Mesenchymal stem cell (in vitro differentiated cells and primary cell): ENCODE results near the gene GCNA.

Experiments
- DNase-seq: peaks from one replicate; pipeline ENCODE4 v3.0.0-alpha.2; 2013
- H2AFZ ChIP-seq: one replicate; pipeline ENCODE4 v1.6.1; 2013; ENCODE audit warnings: low read depth, mild to moderate bottlenecking, control low read depth, inconsistent platforms, low read length, moderate library complexity
- H2AK5ac ChIP-seq: 2 replicates; pipeline ENCODE4 v1.6.1; 2013; ENCODE audit warnings: low read length, moderate library complexity, mild to moderate bottlenecking, inconsistent platforms; ENCODE audit not compliant: severe bottlenecking
- H2BK120ac ChIP-seq: one replicate; pipeline ENCODE4 v1.6.1; 2013; ENCODE audit warnings: low read depth, mild to moderate bottlenecking, inconsistent platforms, low read length, moderate library complexity
- H2BK12ac ChIP-seq, 2 experiments: one replicate each; pipeline ENCODE4 v1.6.1; 2013; ENCODE audit warnings: inconsistent platforms in 2 of 2, low read length in 2 of 2, mild to moderate bottlenecking in 2 of 2, moderate library complexity in 2 of 2, control low read depth in 1 of 2
- H2BK15ac ChIP-seq: one replicate; pipeline ENCODE4 v1.6.1; 2013; ENCODE audit warnings: mild to moderate bottlenecking, low read depth, inconsistent platforms; ENCODE audit not compliant: poor library complexity, severe bottlenecking
- H2BK5ac ChIP-seq: 2 replicates; pipeline ENCODE4 v1.6.1; 2013; ENCODE audit warnings: low read depth, mild to moderate bottlenecking, low read length, control low read depth, inconsistent platforms; ENCODE audit not compliant: poor library complexity, severe bottlenecking
- H3K14ac ChIP-seq, 2 experiments: one replicate each; pipeline ENCODE4 v1.6.1; 2013; ENCODE audit warnings: inconsistent platforms in 2 of 2, low read length in 2 of 2, control low read depth in 1 of 2, mild to moderate bottlenecking in 1 of 2, moderate library complexity in 1 of 2
- H3K18ac ChIP-seq, 2 experiments: one replicate each; pipeline ENCODE4 v1.6.1; 2013; ENCODE audit warnings: inconsistent platforms in 2 of 2, low read length in 2 of 2, control low read depth in 1 of 2, low read depth in 1 of 2, mild to moderate bottlenecking in 1 of 2
- H3K23ac ChIP-seq, 2 experiments: one replicate each; pipeline ENCODE4 v1.6.1; 2013; ENCODE audit warnings: inconsistent platforms in 2 of 2, low read length in 2 of 2, mild to moderate bottlenecking in 2 of 2, moderate library complexity in 2 of 2, control low read depth in 1 of 2
- H3K27ac ChIP-seq: 2 replicates; pipeline ENCODE4 v1.5.1; 2013; ENCODE audit warnings: mild to moderate bottlenecking, moderate library complexity, low read length, control low read depth, inconsistent platforms; ENCODE audit not compliant: poor library complexity, severe bottlenecking
- H3K27me3 ChIP-seq, 2 experiments: 2 replicates each; pipeline versions ENCODE4 v1.6.1 to v1.7.0; 2013; ENCODE audit warnings: low read length in 2 of 2, mild to moderate bottlenecking in 2 of 2, moderate library complexity in 2 of 2, control low read depth in 1 of 2, inconsistent platforms in 1 of 2; ENCODE audit not compliant: control insufficient read depth in 1 of 2, insufficient read depth in 1 of 2
- H3K36me3 ChIP-seq, 2 experiments: 2 replicates each; pipeline versions ENCODE4 v1.6.1 to v1.7.0; 2013; ENCODE audit warnings: low read length in 2 of 2, control low read depth in 1 of 2, inconsistent platforms in 1 of 2, low read depth in 1 of 2, mild to moderate bottlenecking in 1 of 2; ENCODE audit not compliant: insufficient read depth in 2 of 2, control insufficient read depth in 1 of 2
- H3K4ac ChIP-seq, 2 experiments: one replicate each; pipeline ENCODE4 v1.6.1; 2013; ENCODE audit warnings: inconsistent platforms in 2 of 2, low read length in 2 of 2, mild to moderate bottlenecking in 2 of 2, moderate library complexity in 2 of 2, control low read depth in 1 of 2, low read depth in 1 of 2
- H3K4me1 ChIP-seq: 2 replicates; pipeline ENCODE4 v1.6.1; 2013; ENCODE audit warnings: low read depth, low read length, control low read depth; ENCODE audit not compliant: control insufficient read depth, insufficient read depth
- H3K4me2 ChIP-seq: 2 replicates; pipeline ENCODE4 v1.6.1; 2013; ENCODE audit warnings: low read length, mild to moderate bottlenecking, inconsistent platforms; ENCODE audit not compliant: poor library complexity, severe bottlenecking
- H3K4me3 ChIP-seq, 2 experiments: 2 replicates each; pipeline versions ENCODE4 v1.5.1 to v1.7.0; 2013; ENCODE audit warnings: low read length in 2 of 2, mild to moderate bottlenecking in 2 of 2, control low read depth in 1 of 2, low read depth in 1 of 2; ENCODE audit not compliant: insufficient read depth in 1 of 2
- H3K79me1 ChIP-seq: replicated peaks from 2 replicates; pipeline ENCODE4 v1.6.1; 2013; ENCODE audit warnings: mild to moderate bottlenecking, control low read depth, low read length, inconsistent platforms; ENCODE audit not compliant: poor library complexity, severe bottlenecking
- H3K9ac ChIP-seq: 2 replicates; pipeline ENCODE4 v1.7.0; 2013; ENCODE audit warnings: mild to moderate bottlenecking, low read length, moderate library complexity
- H3K9me3 ChIP-seq: 2 replicates; pipeline ENCODE4 v1.7.0; 2013; ENCODE audit warnings: mild to moderate bottlenecking, low read length; ENCODE audit not compliant: control insufficient read depth
- H4K8ac ChIP-seq: one replicate; pipeline ENCODE4 v1.6.1; 2013; ENCODE audit warnings: inconsistent platforms, mild to moderate bottlenecking, low read length, moderate library complexity
- H4K91ac ChIP-seq: one replicate; pipeline ENCODE4 v1.6.1; 2013; ENCODE audit warnings: mild to moderate bottlenecking, low read length, inconsistent platforms
- WGBS: methylation state at CpG from one replicate; pipeline ENCODE4 v1.1.7; 2013; ENCODE audit warnings: mixed read lengths; 5-methylcytosine and 5-hydroxymethylcytosine counted together

Gene GCNA

DNA sequence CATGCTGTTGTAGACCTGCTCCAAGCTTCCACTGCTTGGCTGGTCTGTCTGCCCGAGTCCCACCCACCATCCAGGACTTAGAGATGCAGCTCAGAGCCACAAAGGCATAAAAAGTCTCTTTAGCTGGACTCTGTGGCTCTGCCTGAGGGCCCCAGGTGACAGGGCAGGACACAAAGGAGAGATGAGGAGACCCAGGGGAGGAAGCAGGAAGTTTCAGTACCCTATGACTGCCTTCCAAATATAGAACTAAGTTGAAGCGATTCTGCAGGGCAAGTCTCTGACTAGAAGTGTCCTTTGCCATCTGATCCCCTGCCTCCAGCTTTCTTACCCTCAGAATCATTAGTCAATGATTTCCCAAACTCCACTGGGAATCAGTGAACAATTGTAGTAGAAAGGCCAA is 51.2 kb downstream of the GCNA start:
- Histone ChIP-seq H3K14ac (no peak overlapping the region), H3K79me1 (no peaks in the 10 kb centered on the region), H3K4ac (no peak overlapping the region), H3K27ac (peak overlapping the region; percentile 45), H4K91ac (no peak overlapping the region), H3K18ac (no peak overlapping the region), H3K4me1 (peaks cover 3% of the 10 kb centered on the region), H3K36me3 (peaks cover 0 to 3% of the 10 kb centered on the region in 2 experiments), H4K8ac (no peak overlapping the region), H3K27me3 (peaks cover 0 to 5% of the 10 kb centered on the region in 2 experiments), H2BK120ac (no peak overlapping the region), H2BK15ac (no peak overlapping the region), H2AFZ (no peak overlapping the region), H2AK5ac (no peak overlapping the region), H3K9me3 (no peaks in the 10 kb centered on the region), H2BK12ac (no peak overlapping the region), H3K4me3 (no peak overlapping the region), H3K4me2 (no peak overlapping the region), H3K9ac (no peak overlapping the region), H3K23ac (no peak overlapping the region), H2BK5ac (no peak overlapping the region)
- no CpG with 5 or more reads among the region's 2 CpGs for WGBS
- DNase-seq = no peak

GRCh38 chrX:71632923-71633657 is 54.9 kb downstream of the GCNA start:
- H3K27me3 ChIP-seq = peaks cover 0 to 2% of the 10 kb centered on the region in 2 experiments
- no peak overlapping the region for H2BK12ac ChIP-seq
- no peak overlapping the region for H3K4me2 ChIP-seq
- H3K9me3 ChIP-seq = no peaks in the 10 kb centered on the region
- no peak overlapping the region for H3K4me3 ChIP-seq
- H4K91ac ChIP-seq = no peak overlapping the region
- no peak for DNase-seq
- H2BK120ac ChIP-seq = no peak overlapping the region
- H4K8ac ChIP-seq = no peak overlapping the region
- H2BK15ac ChIP-seq = no peak overlapping the region
- no peak overlapping the region for H2AK5ac ChIP-seq
- H2AFZ ChIP-seq = no peak overlapping the region
- no peak overlapping the region for H2BK5ac ChIP-seq
- H3K4ac ChIP-seq = no peak overlapping the region
- no peak overlapping the region for H3K23ac ChIP-seq
- H3K14ac ChIP-seq = no peak overlapping the region
- H3K79me1 ChIP-seq = no peaks in the 10 kb centered on the region
- peaks cover 3% of the 10 kb centered on the region for H3K4me1 ChIP-seq
- no peak overlapping the region for H3K27ac ChIP-seq
- no peaks in the 10 kb centered on the region for H3K36me3 ChIP-seq
- 89% methylated on average over 9 of the region's 10 CpGs for WGBS
- no peak overlapping the region for H3K9ac ChIP-seq
- no peak overlapping the region for H3K18ac ChIP-seq

GRCh38 chrX:71634366-71634765 is 56.1 kb downstream of the GCNA start:
- 93% methylated on average over 3 of the region's 6 CpGs for WGBS
- peaks cover 0 to 6% of the 10 kb centered on the region in 2 experiments for H3K27me3 ChIP-seq

DNA sequence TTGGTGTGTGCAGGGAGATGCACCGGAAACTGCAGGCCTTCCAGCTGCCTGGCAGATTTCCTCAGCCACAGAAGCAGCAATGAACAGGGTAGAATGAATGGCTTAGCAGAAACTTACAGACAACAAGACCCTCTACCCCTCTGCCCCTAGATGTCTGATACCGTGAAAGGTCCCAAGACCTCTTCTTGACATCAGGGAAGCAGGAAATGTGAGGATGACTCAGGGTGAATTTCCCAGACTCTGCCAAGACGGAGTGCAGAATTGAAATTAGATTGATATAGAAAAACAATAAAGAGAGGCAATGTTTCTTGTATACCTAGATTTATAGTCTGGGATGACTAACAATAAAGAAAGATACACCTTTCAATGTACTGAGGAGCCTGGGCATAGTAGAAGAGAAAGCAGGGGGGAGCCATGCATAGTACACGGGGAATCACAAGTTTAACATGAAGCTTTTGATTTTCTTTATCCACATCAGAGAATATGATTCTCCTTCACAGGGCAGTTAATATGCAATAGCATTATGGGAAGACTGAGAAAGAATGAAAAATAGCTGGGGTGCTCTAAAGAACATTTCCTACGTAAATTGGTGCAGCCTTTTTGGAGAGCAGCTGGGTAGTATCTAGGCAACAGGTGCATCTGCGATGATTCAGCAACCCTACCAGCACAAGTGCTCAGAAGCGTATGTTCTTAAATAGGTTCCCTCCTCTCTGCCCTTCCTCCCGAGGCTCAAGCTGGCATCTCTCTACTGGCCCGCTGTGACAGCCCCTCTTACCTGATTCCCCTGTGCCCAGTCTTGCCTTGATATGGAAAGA is 58.4 kb downstream of the GCNA start:
- H2BK5ac ChIP-seq = no peak overlapping the region

More at GRCh38 chrX:71634366-71634765, 56.1 kb downstream of the GCNA start:
- Histone ChIP-seq H3K9me3 (no peaks in the 10 kb centered on the region), H2BK12ac (no peak overlapping the region), H2BK5ac (no peak overlapping the region), H3K4ac (no peak overlapping the region), H3K4me1 (peaks cover under 1% of the 10 kb centered on the region), H3K27ac (no peak overlapping the region), H2AFZ (no peak overlapping the region), H4K91ac (no peak overlapping the region), H3K14ac (no peak overlapping the region), H3K4me3 (no peak overlapping the region), H2AK5ac (no peak overlapping the region), H3K23ac (no peak overlapping the region), H3K9ac (no peak overlapping the region), H3K36me3 (no peaks in the 10 kb centered on the region), H4K8ac (peak overlapping the region; percentile 7), H3K4me2 (no peak overlapping the region), H2BK15ac (no peak overlapping the region), H3K79me1 (no peaks in the 10 kb centered on the region), H3K18ac (no peak overlapping the region), H2BK120ac (no peak overlapping the region)
- DNase-seq = no peak

More for the DNA sequence above, 58.4 kb downstream of the GCNA start:
- no peak for DNase-seq
- H4K8ac ChIP-seq = no peak overlapping the region
- no peak overlapping the region for H3K18ac ChIP-seq
- no peak overlapping the region for H3K4ac ChIP-seq
- no peak overlapping the region for H3K4me3 ChIP-seq
- no peaks in the 10 kb centered on the region for H3K36me3 ChIP-seq
- WGBS = 91% methylated on average over 5 of the region's 9 CpGs
- no peak overlapping the region for H4K91ac ChIP-seq
- no peak overlapping the region for H3K23ac ChIP-seq
- no peak overlapping the region for H3K4me2 ChIP-seq
- no peaks in the 10 kb centered on the region for H3K4me1 ChIP-seq
- H3K27ac ChIP-seq = no peak overlapping the region
- H2BK15ac ChIP-seq = no peak overlapping the region
- H3K14ac ChIP-seq = no peak overlapping the region
- H3K9ac ChIP-seq = no peak overlapping the region
- H3K9me3 ChIP-seq = no peaks in the 10 kb centered on the region
- no peak overlapping the region for H2AK5ac ChIP-seq
- peaks cover 0 to 13% of the 10 kb centered on the region in 2 experiments for H3K27me3 ChIP-seq
- no peak overlapping the region for H2BK12ac ChIP-seq
- no peak overlapping the region for H2BK120ac ChIP-seq
- no peak overlapping the region for H2AFZ ChIP-seq
- H3K79me1 ChIP-seq = no peaks in the 10 kb centered on the region
